KOPT-K1 (cell line): ENCODE data around the gene UPP1.

Experiments used
- H3K27ac ChIP-seq: fragments of 200-600 bp; sonication (generic); 2 replicates; pipeline ENCODE4 v1.5.1; 2016; ENCODE audit warnings: antibody characterized with exemption, mild to moderate bottlenecking, low read depth, low read length; ENCODE audit not compliant: poor library complexity, severe bottlenecking
- H3K36me3 ChIP-seq: fragments of 200-600 bp; sonication (generic); 2 replicates; pipeline ENCODE4 v1.5.1; 2017; ENCODE audit warnings: antibody characterized with exemption, mild to moderate bottlenecking, low read length, moderate library complexity; ENCODE audit not compliant: insufficient read depth
- H3K9me3 ChIP-seq: fragments of 200-600 bp; sonication (generic); 2 replicates; pipeline ENCODE4 v1.5.1; 2017; ENCODE audit warnings: antibody characterized with exemption, low read length, mild to moderate bottlenecking; ENCODE audit not compliant: insufficient read depth, poor library complexity, severe bottlenecking

Gene UPP1

DNA sequence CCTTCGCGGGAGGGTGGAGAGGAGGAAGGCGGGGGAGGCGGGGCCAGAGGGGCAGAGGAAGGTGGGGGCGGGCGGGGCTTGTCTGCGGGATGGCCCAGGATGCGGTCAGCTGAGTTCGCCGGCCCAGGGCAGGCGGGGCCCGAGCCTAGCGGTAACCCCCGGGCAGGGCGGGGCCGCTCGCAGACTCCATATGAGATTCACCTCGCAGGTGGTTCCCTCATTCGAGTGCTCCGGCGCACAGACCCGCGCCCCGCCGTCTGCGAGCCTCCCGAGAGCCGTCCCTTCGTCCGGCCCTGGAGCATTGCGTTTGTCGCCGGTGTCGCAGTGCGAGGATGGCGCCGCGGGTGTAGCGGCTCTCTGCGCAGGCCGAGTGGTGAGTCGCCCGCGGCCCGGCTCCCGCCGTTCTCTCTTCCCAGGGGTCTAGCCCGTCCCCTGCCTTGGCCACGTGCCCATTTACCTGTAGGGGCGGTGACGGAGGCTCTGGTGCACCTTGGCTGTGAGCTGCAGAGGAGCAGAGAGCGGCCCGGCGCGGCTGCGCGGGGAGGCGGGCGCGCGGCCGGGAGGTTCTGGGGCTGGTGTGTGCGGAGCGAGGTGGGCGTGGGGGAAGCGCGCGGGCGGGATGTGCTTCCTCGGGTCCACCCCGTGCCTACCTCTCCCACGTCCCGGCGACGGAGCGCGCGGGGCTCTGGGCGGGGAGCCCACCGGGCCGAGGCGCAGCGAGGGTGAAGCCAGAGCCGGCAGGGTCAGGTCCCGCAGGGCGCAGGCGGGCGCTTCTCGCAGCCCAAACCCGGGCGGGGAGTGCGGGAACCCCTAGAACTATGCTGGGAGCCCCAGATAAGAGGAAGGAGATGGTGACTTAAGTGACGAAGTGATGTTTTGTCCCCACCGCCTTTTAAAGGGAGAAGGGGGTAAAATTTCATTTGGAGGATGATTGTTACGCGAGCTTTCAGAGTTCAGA lies at the start of gene UPP1:
Gene UPP1 (plus strand): TSS at position 220 of the 958 bp plus-strand sequence. CDS start 5,519 bp downstream, outside the sequence.
- Histone ChIP-seq H3K36me3 (no peaks in the 10 kb centered on the region), H3K27ac (peak within 1 kb of the TSS; percentile 22), H3K9me3 (peaks cover 14% of the 10 kb centered on the region)

DNA sequence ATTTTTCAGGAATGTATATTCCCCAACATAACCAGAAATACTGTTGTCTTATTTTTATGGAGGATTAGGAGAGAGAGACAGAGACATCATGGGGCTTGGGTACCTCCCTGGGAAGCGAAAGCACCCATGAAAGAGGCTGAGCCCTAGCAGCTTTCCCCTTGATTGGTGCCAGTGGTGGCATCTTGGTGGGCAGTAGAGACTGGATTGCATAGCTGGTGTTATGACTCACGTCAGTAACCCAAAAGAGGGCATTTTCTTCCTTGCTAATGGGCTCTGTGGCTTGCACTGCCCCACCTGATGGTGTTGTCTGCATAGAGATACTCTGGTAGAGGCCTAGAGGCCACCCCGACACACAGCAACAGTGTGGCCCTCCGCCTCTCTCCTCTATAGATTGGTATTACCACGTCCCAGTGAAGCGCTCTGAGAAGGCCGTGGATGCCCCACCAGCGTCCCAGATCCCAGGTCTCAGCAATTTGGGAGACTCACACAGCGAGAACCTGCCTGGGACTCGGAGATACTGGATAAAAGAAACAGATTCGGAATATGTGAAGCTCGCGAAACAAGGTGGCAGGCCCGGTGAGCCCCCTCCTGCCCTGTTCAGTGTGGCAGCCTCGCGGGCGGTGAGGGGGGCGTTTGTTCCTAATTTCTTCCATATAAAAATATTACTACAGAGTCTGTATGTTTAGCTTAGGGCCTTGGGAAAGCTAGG lies 48.0 kb upstream of the UPP1 start:
- Histone ChIP-seq H3K27ac (no peak overlapping the region), H3K9me3 (peaks cover under 1% of the 10 kb centered on the region), H3K36me3 (no peaks in the 10 kb centered on the region)

DNA sequence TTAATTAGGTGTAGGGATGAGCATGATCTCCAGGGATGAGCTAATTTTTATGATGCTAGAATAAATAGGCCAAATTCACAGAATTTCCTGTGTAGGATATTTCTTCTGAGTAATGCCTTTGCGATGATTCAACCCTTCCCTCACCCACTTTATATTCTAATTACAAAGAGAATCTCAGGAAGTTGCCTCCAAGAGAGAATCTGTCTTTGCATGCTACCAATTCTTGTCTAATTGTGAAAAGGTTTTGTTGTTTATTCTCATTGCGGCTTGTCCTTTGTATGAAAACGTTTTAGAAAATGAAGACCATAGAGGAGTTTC lies 47.5 kb upstream of the UPP1 start:
- no peak overlapping the region for H3K27ac ChIP-seq
- no peaks in the 10 kb centered on the region for H3K36me3 ChIP-seq
- H3K9me3 ChIP-seq, result no peaks in the 10 kb centered on the region

DNA sequence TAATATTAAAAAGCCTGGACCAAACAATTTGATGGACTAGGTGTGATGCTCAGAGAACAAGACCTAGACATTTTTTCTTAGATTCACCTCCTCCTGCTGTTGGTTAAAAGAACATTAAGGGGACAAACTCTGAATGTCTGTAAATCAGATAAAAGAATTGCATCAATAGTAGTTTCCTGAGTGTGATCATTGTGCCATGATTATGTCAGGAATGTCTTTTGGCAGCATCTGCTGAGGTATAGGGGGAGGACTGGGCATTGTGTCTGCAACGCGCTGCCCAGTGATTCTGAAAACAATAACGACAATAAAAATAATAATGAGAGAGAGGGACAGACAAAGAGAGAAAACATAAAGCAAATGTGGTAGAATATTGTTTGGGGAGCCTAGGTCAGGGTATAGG lies 46.8 kb upstream of the UPP1 start:
- no peak overlapping the region for H3K27ac ChIP-seq
- H3K9me3 ChIP-seq, result no peaks in the 10 kb centered on the region
- no peaks in the 10 kb centered on the region for H3K36me3 ChIP-seq

DNA sequence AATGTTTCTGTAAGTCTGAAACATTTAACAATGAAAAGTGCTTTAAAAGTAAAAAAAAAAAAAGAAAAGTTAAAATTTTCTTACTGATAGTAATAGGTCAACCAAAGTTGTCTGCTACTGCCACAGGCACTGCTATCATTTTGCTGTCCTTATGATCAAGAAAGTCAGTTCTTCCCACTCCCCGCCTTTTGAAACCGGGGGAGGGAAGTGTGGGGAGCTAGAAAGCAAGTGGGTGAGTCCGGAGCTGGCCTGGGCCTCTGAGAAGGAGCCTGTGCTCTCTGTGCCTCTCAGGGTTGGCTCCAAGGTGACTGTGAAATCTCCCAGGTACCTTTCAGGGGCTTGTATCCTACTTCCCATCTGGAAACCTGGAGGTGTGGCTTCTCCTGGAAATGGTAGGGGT lies 46.4 kb upstream of the UPP1 start:
- no peaks in the 10 kb centered on the region for H3K36me3 ChIP-seq
- H3K27ac ChIP-seq, result no peak overlapping the region
- no peaks in the 10 kb centered on the region for H3K9me3 ChIP-seq

DNA sequence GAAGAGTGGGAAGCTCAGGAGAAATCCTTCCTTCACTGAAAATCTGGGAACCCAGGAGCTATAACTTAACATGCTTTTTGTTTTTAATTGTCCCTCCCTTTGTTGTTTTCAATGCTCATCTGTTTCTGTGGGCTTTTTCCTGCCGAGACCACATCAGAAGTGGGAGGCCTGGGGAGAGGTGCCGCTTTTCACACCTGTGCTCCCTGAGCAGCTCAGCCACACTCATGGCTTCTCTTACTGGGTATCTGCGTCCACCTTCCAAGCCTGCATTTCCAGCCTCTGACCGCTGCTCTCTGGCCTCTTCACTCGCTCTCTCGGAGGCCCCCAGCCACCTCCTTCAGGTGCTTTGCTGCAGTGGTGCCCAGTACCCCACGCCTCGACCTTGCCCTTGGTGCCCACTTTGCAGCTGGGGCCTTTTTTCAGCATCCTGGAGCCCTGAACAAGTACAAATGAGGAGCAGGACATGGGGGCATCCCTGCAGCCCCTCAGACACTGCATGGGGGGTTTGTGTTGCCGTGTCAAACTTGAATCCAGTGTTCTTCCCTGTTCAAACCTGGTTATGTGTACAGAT lies 43.8 kb upstream of the UPP1 start:
- H3K27ac ChIP-seq, result no peak overlapping the region
- no peaks in the 10 kb centered on the region for H3K9me3 ChIP-seq

DNA sequence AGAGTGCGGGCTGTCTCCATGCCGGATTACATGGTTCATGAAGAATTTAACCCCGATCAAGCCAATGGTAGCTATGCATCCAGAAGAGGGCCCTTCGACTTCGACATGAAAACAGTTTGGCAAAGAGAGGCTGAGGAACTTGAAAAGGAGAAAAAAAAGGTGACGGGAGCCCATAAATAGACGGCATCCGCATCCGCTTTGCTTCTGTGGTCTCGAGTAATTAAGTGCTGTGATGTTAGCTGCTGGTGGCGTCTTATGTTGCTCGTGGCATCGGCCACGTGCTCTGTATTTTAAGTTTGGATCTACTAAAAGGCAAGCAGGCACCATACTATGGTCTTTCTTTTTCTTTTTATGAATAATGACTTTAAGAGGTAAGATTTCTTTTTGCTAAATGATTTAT lies 42.6 kb upstream of the UPP1 start:
- H3K36me3 ChIP-seq, result no peaks in the 10 kb centered on the region
- no peak overlapping the region for H3K27ac ChIP-seq
- no peaks in the 10 kb centered on the region for H3K9me3 ChIP-seq

More for the DNA sequence above, 43.8 kb upstream of the UPP1 start:
- no peaks in the 10 kb centered on the region for H3K36me3 ChIP-seq

DNA sequence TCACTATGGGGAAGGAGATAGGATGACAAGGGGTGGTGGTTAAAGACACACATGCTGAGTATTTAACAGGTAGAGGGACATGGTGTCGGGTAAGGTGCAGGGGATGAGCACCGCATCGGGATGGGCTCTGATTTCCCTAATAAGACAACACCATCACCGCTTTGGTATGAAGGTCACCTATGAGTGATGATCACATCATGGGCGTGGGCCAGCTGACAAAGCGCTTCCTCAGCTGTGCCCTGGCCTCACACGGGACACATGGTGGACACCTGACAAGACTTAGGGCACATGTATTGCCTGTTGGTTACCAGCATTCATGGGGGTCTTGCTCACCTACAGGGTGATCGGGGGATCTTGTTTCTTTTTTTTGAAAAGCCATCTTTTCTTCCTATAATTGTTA lies 41.0 kb upstream of the UPP1 start:
- Histone ChIP-seq H3K27ac (no peak overlapping the region), H3K9me3 (no peaks in the 10 kb centered on the region), H3K36me3 (no peaks in the 10 kb centered on the region)

DNA sequence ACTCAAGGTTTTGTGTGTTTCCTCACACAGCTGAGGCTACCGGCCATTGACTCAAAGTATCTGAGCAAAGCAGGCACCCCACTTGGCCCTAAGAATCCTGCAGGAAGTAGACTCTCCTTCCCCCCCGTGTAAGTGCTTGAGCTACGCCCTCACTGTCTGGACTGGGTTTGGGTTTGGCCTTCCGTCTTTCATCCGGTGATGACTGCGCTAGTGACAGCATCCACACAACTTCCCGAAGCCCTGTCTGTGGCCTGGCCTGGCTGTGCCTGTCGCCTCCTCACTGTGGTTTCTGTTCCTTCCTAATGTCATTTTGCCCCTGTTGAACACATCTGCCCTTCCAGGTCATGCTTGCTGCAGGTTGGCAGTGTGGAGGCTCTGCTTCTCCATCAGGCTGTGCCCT lies 39.2 kb upstream of the UPP1 start:
- no peak overlapping the region for H3K27ac ChIP-seq

DNA sequence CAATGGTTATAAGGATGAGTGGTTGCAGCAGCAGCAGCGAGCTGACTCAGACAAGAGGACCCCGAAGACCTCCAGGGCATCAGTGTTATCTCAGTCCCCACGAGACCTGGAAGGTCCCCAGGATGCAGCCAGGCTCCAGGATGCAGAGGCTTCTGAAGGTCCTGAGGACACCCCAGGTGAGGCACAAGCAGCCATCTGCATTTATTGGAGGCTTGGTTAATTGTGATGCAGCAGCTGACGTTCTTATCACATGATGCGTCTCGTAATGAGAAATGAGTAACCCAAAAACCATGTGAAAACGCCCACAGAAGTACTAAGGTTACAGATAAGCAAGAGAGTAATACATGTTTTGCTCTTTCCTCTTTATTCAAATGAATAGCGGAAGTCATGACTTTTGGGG lies 36.3 kb upstream of the UPP1 start:
- Histone ChIP-seq H3K27ac (no peak overlapping the region), H3K9me3 (no peaks in the 10 kb centered on the region), H3K36me3 (no peaks in the 10 kb centered on the region)

More for the DNA sequence above, 39.2 kb upstream of the UPP1 start:
- no peaks in the 10 kb centered on the region for H3K9me3 ChIP-seq
- H3K36me3 ChIP-seq, result no peaks in the 10 kb centered on the region

DNA sequence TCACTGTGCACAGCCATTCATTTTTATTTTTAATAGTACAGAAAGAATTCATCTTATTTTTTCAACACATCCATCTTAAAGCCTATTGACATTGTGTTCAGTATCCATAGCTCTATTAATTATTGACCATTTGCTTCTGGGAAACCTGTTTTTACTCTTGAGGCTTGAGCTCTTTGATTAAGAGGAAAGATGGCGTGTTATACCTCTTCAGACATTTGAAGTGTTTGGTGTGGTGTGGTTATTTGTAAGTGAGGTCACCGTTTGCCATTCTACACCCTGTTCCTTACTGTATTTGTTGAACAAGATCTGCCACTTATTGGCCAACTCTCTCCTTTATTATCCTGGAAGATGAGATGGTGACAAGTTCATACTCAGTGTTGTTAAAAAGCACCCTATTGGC lies 35.3 kb upstream of the UPP1 start:
- Histone ChIP-seq H3K36me3 (no peaks in the 10 kb centered on the region), H3K9me3 (peaks cover 4% of the 10 kb centered on the region), H3K27ac (no peak overlapping the region)

DNA sequence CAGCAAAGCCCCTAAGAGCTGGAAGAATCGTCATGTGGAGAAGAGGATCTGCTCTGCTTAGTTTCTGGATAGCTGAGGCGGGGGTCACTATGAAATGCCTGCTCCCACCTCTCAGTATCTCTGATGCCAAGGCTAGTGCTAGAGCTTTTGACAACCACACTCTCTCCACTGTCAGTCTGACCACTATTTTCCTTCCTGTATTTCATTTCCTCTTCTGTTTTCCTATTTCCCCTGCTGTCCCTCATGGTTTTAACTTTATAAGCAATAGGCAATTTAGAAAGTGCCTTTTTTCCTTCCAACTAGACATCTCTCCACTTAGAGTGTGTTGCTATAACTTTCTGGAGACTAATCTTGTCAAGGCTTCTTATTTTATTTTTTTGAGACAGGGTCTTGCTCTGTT lies 30.1 kb upstream of the UPP1 start:
- Histone ChIP-seq H3K9me3 (peaks cover 4% of the 10 kb centered on the region), H3K36me3 (no peaks in the 10 kb centered on the region), H3K27ac (no peak overlapping the region)

DNA sequence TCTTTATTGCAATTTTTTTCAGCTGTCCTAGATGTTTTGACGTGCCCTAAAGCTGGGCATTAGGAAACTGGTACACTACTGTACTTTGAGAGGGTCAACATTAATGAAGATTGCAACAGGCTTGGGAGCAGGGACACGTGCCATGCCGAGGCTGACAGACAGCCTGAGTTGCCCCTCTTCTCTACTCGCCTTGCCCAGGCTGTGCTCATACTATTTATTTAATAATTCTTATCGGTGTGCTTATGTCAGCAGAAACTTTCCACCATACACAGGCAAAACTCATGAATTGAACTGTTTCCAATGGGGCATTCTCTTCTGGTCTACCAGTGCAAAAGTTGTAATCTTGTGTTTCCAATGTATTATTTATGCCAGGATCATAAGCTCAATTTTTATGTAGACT lies 29.4 kb upstream of the UPP1 start:
- Histone ChIP-seq H3K9me3 (peaks cover 4% of the 10 kb centered on the region), H3K27ac (no peak overlapping the region), H3K36me3 (no peaks in the 10 kb centered on the region)

DNA sequence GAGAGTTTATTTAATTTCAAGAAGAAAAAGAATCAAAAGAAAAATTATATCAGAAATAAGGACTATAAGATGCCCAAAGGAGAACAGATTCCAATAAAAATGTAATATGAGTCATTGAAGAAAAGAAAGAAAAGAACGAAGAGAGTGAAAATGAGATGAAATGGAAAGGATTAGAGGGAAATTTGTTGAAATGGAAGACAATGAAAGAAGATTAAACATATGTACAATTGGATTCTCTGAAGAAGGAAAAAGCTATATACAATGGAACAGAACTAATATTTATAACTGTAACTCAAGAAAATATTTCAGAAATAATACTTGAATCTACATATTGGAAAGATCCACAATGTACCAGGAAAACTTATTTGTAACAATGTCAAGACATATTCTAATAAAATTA lies 25.1 kb upstream of the UPP1 start:
- H3K9me3 ChIP-seq, result no peaks in the 10 kb centered on the region
- H3K27ac ChIP-seq, result no peak overlapping the region
- no peaks in the 10 kb centered on the region for H3K36me3 ChIP-seq

DNA sequence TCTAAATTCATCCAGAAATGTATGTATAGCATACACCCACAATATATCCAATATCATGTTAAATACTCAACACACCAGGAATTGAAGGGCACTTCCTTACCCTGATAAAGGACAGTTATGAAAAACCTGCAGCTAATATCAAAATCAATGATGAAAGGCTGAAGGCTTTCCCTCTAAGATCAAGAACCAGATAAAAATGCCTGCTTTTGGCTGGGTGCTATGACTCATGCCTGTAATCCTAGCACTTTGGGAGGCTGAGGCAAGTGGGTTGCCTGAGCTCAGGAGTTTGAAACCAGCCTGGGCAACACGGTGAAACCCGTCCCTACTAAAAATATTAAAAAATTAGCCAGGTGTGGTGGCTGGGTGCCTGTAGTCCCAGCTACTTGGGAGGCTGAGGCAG lies 21.6 kb upstream of the UPP1 start:
- no peak overlapping the region for H3K27ac ChIP-seq
- peaks cover 4% of the 10 kb centered on the region for H3K9me3 ChIP-seq
- H3K36me3 ChIP-seq, result no peaks in the 10 kb centered on the region
